SU-DHL-6 (cell line): ENCODE data around the gene NRN1.

Experiments used
- H2AFZ ChIP-seq: fragments of 200-600 bp; sonication (generic); 2 replicates; pipeline ENCODE4 v1.6.1; 2014; ENCODE audit warnings: low read depth, mild to moderate bottlenecking, moderate library complexity, mixed read lengths, antibody characterized with exemption, low read length; ENCODE audit not compliant: severe bottlenecking
- H3F3A ChIP-seq: fragments of 200-600 bp; shearing (Covaris generic); 2 replicates; pipeline ENCODE4 v1.6.0; 2016; ENCODE audit warnings: antibody characterized with exemption, mild to moderate bottlenecking; ENCODE audit not compliant: insufficient read depth
- H3K27ac ChIP-seq: fragments of 200-600 bp; sonication (generic); 2 replicates; pipeline ENCODE4 v1.5.1; 2016; ENCODE audit warnings: low read depth, mild to moderate bottlenecking, low read length, moderate library complexity, mixed read lengths
- H3K27me3 ChIP-seq: fragments of 200-600 bp; sonication (generic), shearing (Covaris generic); 2 replicates; pipeline ENCODE4 v1.6.0; 2014; ENCODE audit warnings: mild to moderate bottlenecking, low read length
- H3K36me3 ChIP-seq: fragments of 200-600 bp; sonication (generic); 2 replicates; pipeline ENCODE4 v1.6.1; 2014; ENCODE audit warnings: mild to moderate bottlenecking, low read length, mixed read lengths
- H3K4me2 ChIP-seq: fragments of 300-600, 200-600 bp; shearing (Covaris generic), sonication (generic); 2 replicates; pipeline ENCODE4 v1.6.0; 2014; ENCODE audit warnings: low read length, low read depth, mild to moderate bottlenecking; ENCODE audit not compliant: poor library complexity, severe bottlenecking
- H3K4me3 ChIP-seq: fragments of 200-600 bp; sonication (generic); 2 replicates; pipeline ENCODE4 v1.5.1; 2014; ENCODE audit warnings: antibody characterized with exemption, low read length, mild to moderate bottlenecking, mixed read lengths; ENCODE audit not compliant: insufficient read depth, poor library complexity, severe bottlenecking
- H3K79me2 ChIP-seq: fragments of 200-600 bp; sonication (generic); 2 replicates; pipeline ENCODE4 v1.6.1; 2014; ENCODE audit warnings: mild to moderate bottlenecking, low read length, moderate library complexity; ENCODE audit not compliant: insufficient read depth
- H3K9ac ChIP-seq: fragments of 200-600 bp; sonication (generic); 2 replicates; pipeline ENCODE4 v1.7.0; 2014; ENCODE audit warnings: mild to moderate bottlenecking, low read length
- H3K9me2 ChIP-seq: fragments of 200-600 bp; sonication (generic); replicated peaks from 2 replicates; pipeline ENCODE4 v1.6.1; 2014; ENCODE audit warnings: low read length; ENCODE audit not compliant: insufficient read depth
- H3K9me3 ChIP-seq: fragments of 200-600 bp; sonication (generic); 2 replicates; pipeline ENCODE4 v1.6.1; 2014; ENCODE audit warnings: low read length, mixed read lengths; ENCODE audit not compliant: insufficient read depth
- H4K20me1 ChIP-seq: fragments of 200-600 bp; sonication (generic); 2 replicates; pipeline ENCODE4 v1.6.1; 2014; ENCODE audit warnings: low read depth, mild to moderate bottlenecking, antibody characterized with exemption, low read length, moderate library complexity, mixed read lengths
- EZH2phosphoT487 ChIP-seq: fragments of 200-600 bp; sonication (generic), shearing (Covaris generic); conservative IDR thresholded peaks from 2 replicates; pipeline ENCODE4 v1.6.1; 2018; ENCODE audit warnings: mild to moderate bottlenecking, antibody characterized with exemption, low read length, moderate library complexity, mixed read lengths
- TF ChIP-seq, protein P1 (sequence below): fragments of 200-600 bp; sonication (generic); IDR thresholded peaks from one replicate; pipeline ENCODE4 v1.5.1; 2017; ENCODE audit warnings: antibody characterized with exemption, mild to moderate bottlenecking, low read length, moderate library complexity; ENCODE audit not compliant: insufficient read depth, poor library complexity, severe bottlenecking

NRN1 gene

DNA sequence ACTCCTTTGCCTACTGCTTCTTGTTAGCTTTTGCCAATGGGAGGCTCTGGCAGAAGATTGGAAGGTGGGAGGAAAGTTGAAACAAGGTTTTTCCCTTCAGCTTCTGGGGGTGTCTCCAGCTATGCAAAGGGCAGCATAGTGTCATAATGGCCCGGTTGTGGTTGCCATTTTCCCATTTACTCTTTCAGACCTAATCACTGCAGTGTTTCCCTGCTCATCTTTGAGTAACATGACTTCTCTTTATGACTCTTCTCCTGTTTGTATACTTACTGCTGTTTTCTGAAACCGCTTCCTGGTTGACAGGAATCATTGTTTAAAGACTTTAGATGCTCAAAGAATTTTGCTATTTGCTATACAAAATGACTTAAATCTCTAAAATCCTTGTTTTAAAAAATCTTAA, 19.9 kb downstream of the NRN1 start:
- Histone ChIP-seq H3K4me2 (no peak overlapping the region), H2AFZ (no peak overlapping the region), H3K36me3 (no peaks in the 10 kb centered on the region), H3K79me2 (no peaks in the 10 kb centered on the region), H3K4me3 (no peak overlapping the region), H3K27me3 (0 out of 2 replicates have a peak, but pooled peaks cover 3% of the 10 kb centered on the region), H3K9ac (no peak overlapping the region), H3F3A (no peaks in the 10 kb centered on the region), H3K9me2 (no peaks in the 10 kb centered on the region), H3K27ac (no peak overlapping the region), H4K20me1 (no peaks in the 10 kb centered on the region), H3K9me3 (no peaks in the 10 kb centered on the region)
- TF ChIP-seq, protein P1, sequence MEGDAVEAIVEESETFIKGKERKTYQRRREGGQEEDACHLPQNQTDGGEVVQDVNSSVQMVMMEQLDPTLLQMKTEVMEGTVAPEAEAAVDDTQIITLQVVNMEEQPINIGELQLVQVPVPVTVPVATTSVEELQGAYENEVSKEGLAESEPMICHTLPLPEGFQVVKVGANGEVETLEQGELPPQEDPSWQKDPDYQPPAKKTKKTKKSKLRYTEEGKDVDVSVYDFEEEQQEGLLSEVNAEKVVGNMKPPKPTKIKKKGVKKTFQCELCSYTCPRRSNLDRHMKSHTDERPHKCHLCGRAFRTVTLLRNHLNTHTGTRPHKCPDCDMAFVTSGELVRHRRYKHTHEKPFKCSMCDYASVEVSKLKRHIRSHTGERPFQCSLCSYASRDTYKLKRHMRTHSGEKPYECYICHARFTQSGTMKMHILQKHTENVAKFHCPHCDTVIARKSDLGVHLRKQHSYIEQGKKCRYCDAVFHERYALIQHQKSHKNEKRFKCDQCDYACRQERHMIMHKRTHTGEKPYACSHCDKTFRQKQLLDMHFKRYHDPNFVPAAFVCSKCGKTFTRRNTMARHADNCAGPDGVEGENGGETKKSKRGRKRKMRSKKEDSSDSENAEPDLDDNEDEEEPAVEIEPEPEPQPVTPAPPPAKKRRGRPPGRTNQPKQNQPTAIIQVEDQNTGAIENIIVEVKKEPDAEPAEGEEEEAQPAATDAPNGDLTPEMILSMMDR = no peak
- TF ChIP-seq EZH2phosphoT487 = no peak

DNA sequence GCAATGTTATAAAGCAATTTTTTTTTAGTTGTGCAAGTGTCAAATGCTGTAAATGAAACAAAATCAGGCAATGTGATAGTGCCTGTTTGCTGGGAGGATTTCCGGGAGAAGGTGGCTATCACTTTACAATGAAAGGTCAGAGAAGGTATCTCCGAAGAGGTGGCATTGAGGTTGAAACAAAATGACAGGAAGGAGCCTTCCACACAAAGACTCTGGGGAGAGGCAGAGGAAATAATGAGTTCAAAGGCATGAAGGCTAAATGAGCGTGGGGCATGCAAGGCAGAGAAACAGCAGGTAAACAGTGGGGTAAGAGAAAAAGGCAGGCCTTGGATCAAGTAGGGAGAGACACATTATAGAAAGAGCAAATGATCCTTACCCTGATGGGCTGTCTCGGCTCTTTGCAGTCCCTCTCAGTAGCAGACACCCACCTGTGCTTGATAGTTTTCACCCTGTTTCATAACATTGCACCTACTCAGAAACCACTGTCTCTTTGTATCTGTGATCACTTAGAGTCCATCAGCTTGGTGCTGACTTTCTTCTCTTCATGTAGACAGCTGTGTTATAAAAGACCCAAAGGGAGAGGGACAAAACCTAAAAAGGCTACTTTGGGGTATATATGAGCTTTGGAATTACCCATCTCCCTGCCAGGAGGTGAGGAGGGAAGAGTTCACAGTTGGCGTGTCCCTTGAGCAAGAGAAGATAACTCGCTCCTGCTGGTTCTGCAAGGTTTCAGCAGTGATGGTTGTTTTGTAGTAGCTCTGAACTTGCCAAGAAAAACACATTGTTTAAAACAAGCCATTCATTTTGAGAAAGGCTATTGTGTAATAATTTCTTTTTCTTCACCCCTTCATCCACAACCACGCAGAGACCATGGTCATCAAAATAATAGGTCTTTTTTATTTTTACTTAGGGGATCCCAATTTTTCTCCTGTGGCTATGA, 22.3 kb downstream of the NRN1 start:
- Histone ChIP-seq H3K4me2 (no peak overlapping the region), H2AFZ (no peak overlapping the region), H3K27ac (no peak overlapping the region), H3K4me3 (no peak overlapping the region), H3F3A (no peaks in the 10 kb centered on the region), H3K27me3 (0 out of 2 replicates have a peak, but pooled peaks cover 3% of the 10 kb centered on the region), H4K20me1 (no peaks in the 10 kb centered on the region), H3K9ac (no peak overlapping the region), H3K79me2 (no peaks in the 10 kb centered on the region), H3K9me2 (no peaks in the 10 kb centered on the region), H3K36me3 (no peaks in the 10 kb centered on the region), H3K9me3 (no peaks in the 10 kb centered on the region)
- no peak for TF ChIP-seq EZH2phosphoT487
- TF ChIP-seq, protein P1 = no peak

DNA sequence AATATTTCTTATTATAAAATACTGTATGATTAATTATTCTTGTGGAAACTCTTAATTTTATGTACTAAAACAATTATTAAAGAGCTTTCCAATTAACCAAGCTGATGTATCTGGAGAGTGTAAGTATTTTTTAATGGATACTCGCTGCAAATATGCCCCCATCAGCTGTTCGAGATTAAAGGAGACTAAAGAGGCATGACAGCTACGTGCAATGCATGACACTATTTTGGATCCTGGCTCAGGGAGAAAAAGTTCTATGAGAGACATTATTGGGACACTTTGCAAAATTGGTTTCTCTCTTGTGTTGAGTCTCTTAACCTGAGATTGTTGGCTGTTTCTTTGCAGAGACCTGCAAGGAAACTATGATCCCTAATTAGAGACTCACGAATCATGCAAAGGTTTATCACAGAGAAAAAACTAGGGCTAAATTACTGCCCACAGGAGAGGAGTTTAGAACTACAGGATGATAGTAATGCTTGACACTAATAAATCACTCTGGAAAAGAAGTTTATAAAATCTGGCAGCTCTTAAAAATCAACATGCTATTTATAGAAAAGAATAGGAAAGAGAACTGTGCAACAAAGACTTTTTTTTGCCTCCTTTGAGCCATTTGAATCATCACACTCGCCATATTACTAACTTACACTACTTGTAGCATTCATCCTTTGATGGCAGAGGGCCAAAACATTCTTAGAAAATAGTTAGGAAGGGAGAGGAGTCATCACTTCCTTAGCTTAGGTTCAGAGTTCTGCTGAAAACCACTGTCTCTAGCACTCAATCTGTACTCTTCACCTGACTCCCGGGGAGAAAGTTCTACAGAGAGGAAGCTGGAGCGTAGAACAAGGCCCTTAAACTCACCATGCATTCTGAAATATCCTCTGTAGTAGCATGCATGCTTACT, 25.3 kb downstream of the NRN1 start:
- TF ChIP-seq, protein P1 = no peak
- TF ChIP-seq EZH2phosphoT487 = no peak
- no peak overlapping the region for H3K9ac ChIP-seq
- no peaks in the 10 kb centered on the region for H3K9me2 ChIP-seq
- no peak overlapping the region for H3K27ac ChIP-seq
- no peak overlapping the region for H3K4me3 ChIP-seq
- H3K79me2 ChIP-seq = no peaks in the 10 kb centered on the region
- H3K27me3 ChIP-seq = no peaks in the 10 kb centered on the region
- no peaks in the 10 kb centered on the region for H3K36me3 ChIP-seq
- no peak overlapping the region for H2AFZ ChIP-seq
- no peaks in the 10 kb centered on the region for H3F3A ChIP-seq
- no peak overlapping the region for H3K4me2 ChIP-seq
- no peaks in the 10 kb centered on the region for H3K9me3 ChIP-seq
- no peaks in the 10 kb centered on the region for H4K20me1 ChIP-seq
